GM19025 (cell line): ENCODE results near the gene IP6K2.
"Not testable (repeated sequence)": the region's sequence is repeated elsewhere in the genome, so short reads cannot be mapped to it uniquely, and the experiment has no call there.

ENCODE experiments used
- ATAC-seq: cut with Tn5 transposase; IDR thresholded peaks from one replicate; pipeline ENCODE4 v1.9.1; 2021; ENCODE audit warnings: mild to moderate bottlenecking, low read depth, moderate library complexity; ENCODE audit not compliant: unreplicated experiment

IP6K2 gene

GRCh38 chr3:48733752-48734518, 16.9 kb upstream of the IP6K2 start:
- not testable (repeated sequence) for ATAC-seq

GRCh38 chr3:48727511-48727910, 10.5 kb upstream of the IP6K2 start:
- no peak for ATAC-seq

GRCh38 chr3:48725185-48725855, 8.3 kb upstream of the IP6K2 start:
- not testable (repeated sequence) for ATAC-seq

GRCh38 chr3:48723725-48724124, 6.7 kb upstream of the IP6K2 start:
- no peak for ATAC-seq

GRCh38 chr3:48723293-48723692, 6.3 kb upstream of the IP6K2 start:
- ATAC-seq = not testable (repeated sequence)

GRCh38 chr3:48716508-48716981, 476 bp downstream of the IP6K2 start:
- ATAC-seq = no peak

- no peak for ATAC-seq
These were observed 1.7 kb downstream of the IP6K2 start for GRCh38 chr3:48715174-48715800.

- no peak for ATAC-seq
These were observed 5.3 kb downstream of the IP6K2 start for GRCh38 chr3:48711727-48712126.

GRCh38 chr3:48709051-48709461, 8.0 kb downstream of the IP6K2 start:
- no peak for ATAC-seq

- ATAC-seq = no peak
These were observed 8.5 kb downstream of the IP6K2 start for GRCh38 chr3:48708481-48708889.

GRCh38 chr3:48707157-48707556, 9.9 kb downstream of the IP6K2 start:
- ATAC-seq = no peak

- no peak for ATAC-seq
These were observed 14.6 kb downstream of the IP6K2 start for GRCh38 chr3:48702320-48702920.

GRCh38 chr3:48700731-48701405, 16.2 kb downstream of the IP6K2 start:
- no peak for ATAC-seq

GRCh38 chr3:48698891-48699290, 18.1 kb downstream of the IP6K2 start:
- no peak for ATAC-seq

GRCh38 chr3:48697952-48698351, 19.1 kb downstream of the IP6K2 start:
- no peak for ATAC-seq

- no peak for ATAC-seq
These were observed 20.4 kb downstream of the IP6K2 start for GRCh38 chr3:48696601-48697000.

- ATAC-seq = no peak
These were observed 20.9 kb downstream of the IP6K2 start for GRCh38 chr3:48696156-48696555.

GRCh38 chr3:48695393-48695753, 21.6 kb downstream of the IP6K2 start:
- no peak for ATAC-seq

- ATAC-seq = no peak
These were observed 22.2 kb downstream of the IP6K2 start for GRCh38 chr3:48694610-48695392.

- ATAC-seq = no peak
These were observed 23.2 kb downstream of the IP6K2 start for GRCh38 chr3:48693826-48694225.
